ENCODE data around the gene ANKRD7. TPM values are rescaled to one million over a fixed set of nuclear protein-coding genes. Genes with fewer than 3 reads are reported as not detected.

Gene ANKRD7, protein sequence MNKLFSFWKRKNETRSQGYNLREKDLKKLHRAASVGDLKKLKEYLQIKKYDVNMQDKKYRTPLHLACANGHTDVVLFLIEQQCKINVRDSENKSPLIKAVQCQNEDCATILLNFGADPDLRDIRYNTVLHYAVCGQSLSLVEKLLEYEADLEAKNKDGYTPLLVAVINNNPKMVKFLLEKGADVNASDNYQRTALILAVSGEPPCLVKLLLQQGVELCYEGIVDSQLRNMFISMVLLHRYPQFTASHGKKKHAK
- 0.95 TPM for polyA plus RNA-seq (2013, experiment 1 of 2; ENCODE audit: insufficient read length)
- 2.1 TPM for polyA plus RNA-seq (2013, experiment 2 of 2; ENCODE audit: insufficient read length)

DNA sequence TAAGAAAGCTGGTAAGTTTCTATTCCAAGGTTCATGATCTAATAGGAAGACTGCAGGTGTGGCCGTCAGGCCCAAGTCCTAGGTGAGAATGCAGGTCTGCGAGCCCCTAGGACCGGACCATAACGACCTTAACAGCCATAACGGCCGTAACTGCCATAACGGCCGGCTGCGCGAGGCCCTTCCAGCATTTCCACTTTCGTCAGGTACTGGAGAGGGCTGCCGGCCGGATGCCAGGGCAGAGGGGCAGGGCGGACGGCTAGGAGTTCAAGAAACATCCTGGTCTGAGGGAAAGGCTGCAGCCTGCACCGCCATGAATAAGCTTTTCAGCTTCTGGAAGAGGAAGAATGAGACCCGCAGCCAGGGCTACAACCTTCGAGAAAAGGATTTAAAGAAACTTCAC, at the start of gene ANKRD7:
ANKRD7 (plus strand) TSS at position 184 of the 400 bp plus-strand sequence; CDS start at position 311, 127 bp downstream.
- DNase-seq = no peak

GRCh38 chr7:118175740-118176139, 48.8 kb upstream of the ANKRD7 start:
- DNase-seq = no peak

DNA sequence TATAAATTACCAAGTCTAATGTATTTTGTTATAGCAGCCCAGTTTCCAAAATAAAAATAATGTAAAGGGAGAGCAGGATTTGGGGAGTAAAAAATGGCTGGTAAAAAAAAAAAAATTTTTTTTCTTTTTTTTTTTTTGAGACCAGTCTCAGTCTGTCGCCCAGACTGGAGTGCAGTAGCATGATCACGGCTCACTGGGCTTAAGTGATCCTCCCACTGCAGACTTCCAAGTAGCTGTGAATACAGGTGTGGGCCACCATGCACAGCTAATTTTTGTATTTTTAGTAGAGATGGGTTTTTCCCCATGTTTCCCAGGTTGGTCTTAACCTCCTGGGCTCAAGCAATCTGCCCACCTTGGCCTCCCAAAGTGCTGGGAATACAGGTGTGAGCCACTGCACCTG, 45.3 kb upstream of the ANKRD7 start:
- no peak for DNase-seq

- no peak for DNase-seq
These were observed 41.7 kb upstream of the ANKRD7 start for GRCh38 chr7:118182593-118183427.

GRCh38 chr7:118183428-118183785, 41.1 kb upstream of the ANKRD7 start:
- DNase-seq = no peak

- peak; percentile 98 for DNase-seq
These were observed 40.5 kb upstream of the ANKRD7 start, which contains the start of gene LSM8 for GRCh38 chr7:118183786-118184564. LSM8 (plus strand) TSS chr7:118184164; CDS start chr7:118184224, 60 bp downstream.

DNA sequence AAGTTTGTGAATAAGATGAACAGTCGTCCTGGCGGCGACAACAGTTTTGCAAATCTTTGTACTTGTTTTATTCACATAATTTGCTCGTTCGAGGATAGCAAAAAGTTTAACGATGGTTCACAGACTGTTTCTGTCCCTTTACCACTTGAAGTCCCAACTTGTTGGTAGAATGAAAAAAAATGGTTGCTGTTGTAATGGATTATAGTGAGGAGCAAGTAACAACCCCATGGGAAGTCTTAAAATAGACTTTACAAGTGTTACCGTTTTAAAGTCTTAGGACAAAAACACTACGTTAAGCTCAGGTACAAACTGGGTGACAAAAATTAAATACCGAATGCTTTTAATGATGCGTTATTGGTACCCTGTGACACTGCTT, 40.0 kb upstream of the ANKRD7 start:
- no peak for DNase-seq

DNA sequence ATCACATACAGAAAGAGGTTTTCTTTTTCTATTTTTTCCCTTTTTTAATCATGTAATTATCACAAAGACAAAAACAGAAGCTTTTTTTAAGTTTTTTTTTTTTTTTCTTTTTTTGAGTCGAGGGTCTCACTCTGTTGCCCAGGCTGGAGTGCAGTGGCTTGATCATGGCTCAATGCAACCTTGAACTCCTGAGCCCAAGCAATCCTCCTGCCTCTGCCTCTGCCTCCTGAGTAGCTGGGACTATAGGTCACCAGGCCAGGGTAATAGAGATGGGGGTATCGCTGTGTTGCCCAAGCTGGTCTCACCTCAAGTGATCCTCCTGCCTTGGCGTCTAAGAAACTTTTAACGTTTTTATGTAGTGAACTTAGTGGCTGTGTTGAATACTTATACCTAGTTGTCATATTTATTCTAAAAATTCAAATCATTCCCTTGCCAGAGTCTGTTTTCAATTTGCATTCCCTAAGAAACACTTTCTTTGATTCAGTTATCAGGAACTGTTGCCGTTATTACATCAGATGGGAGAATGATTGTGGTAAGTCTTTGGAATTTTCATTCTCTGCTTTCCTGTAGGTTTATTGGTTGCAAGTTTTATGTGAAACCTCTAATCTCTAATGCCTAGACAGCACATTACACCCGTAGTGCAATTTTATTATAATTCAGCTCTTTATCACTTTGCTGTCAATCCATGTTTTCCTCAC, 39.2 kb upstream of the ANKRD7 start:
- DNase-seq = peak; percentile 89

GRCh38 chr7:118186501-118186900, 38.0 kb upstream of the ANKRD7 start:
- no peak for DNase-seq

DNA sequence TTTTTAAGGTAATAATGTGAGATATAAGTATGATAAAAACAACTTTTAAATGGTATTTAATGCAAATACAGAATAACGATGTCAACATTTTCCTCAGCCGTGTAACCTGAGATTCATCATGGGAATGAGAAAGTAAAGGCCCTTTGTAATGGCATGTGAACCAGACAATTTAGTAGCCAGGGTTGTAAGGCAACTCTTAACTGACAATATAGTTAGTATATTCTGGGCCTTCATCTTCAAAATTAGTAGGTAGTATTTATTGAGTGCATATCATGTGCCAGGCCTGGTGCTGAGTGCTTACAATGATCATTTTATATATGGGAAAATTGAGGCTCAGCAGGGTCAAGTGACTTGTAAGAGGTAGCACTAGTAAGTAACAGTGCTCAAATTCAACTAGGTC, 29.9 kb upstream of the ANKRD7 start:
- no peak for DNase-seq

DNA sequence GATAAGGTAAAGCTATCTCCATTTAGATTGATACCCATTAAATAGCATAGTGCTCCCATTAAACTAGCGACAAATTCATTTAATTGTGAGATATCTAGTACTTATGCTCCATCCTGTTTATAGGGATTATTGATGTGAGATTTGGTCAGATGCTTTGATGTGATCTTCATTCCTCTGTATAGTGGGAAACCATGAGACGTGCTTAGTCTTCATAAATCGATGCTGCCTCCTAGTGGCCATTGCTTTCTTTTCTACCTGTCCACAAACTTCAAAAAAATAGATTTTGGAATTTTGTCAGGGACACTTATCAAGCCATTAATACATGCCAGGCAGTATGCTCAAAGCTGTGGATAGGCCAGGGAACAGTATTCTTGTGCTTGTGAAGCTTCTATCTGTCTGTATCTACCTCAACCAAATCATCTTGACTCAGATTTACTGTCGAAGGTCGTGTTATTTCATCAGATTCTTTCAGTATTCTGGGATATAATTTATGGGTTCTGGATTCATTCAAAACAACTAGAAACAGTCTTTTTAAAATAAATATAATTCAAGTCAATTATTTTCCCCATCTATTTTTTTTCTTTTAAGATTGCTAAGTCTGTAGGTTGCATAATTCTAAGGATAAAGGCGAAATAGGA, 28.5 kb upstream of the ANKRD7 start:
- DNase-seq = peak; percentile 42

- no peak for DNase-seq
These were observed 22.4 kb upstream of the ANKRD7 start for GRCh38 chr7:118202061-118202460.

- DNase-seq = peak; percentile 88
These were observed 10.3 kb upstream of the ANKRD7 start for GRCh38 chr7:118214051-118214832.

- DNase-seq = no peak
These were observed 9.7 kb upstream of the ANKRD7 start for GRCh38 chr7:118214833-118215182.

GRCh38 chr7:118217210-118217619, 7.3 kb upstream of the ANKRD7 start:
- no peak for DNase-seq

DNA sequence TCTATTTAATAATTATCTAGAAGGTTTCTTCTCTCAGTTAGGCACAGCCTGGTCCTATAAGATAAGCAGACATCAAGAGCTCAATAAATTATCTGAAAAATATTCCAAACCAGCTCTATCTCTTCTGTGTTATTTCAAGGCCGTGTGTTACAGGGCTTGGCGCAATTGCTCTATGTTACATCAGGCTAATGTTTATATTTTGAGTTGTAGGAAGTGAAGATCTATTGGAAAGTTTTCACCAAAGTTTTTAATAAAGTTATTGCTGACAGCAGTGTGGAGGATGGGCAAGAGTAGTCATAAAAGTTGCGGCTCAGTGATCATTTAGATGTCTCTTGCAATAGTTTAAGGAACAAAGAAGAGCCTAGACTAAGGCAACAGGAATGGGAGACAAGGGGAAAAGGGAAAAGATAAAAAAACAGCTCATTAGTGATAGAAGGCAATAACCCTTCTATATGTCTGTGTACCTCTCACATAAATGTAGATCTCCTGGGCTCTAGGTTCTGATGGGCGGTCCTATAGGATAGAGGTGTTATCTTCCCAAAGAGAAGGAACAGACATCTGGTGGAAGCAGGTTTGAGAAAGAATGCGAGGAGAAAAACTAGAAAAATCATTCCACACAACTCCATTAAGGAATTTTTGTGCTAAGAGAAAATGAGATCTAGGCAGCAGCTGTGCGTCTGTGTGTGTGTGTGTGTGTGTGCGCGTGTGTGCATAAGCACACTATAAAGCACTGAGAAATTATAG, 5.9 kb upstream of the ANKRD7 start:
- peak; percentile 14 for DNase-seq

DNA sequence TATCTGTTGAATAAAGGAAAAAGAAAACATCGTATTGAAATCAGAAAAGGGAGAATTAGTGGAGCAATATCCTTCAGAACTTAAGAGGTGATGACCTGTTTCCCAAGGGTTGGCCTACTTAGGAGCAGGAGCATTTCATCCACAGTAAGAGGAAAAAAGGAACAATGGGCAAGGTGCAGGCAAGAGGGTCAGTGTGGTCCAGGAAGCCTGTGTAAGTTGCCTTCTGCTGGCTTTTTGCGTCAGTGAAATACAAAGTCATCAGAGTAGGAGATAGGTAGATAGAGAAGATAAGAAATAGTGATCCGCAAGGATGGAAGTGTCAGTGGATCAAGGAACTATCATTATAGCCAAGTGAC, 5.4 kb upstream of the ANKRD7 start:
- no peak for DNase-seq

- DNase-seq = no peak
These were observed 3.9 kb upstream of the ANKRD7 start for GRCh38 chr7:118220583-118220982.

- DNase-seq = no peak
These were observed 1.9 kb upstream of the ANKRD7 start for GRCh38 chr7:118222591-118222990.

GRCh38 chr7:118232837-118233236, 8.3 kb downstream of the ANKRD7 start:
- peak; percentile 63 for DNase-seq

DNA sequence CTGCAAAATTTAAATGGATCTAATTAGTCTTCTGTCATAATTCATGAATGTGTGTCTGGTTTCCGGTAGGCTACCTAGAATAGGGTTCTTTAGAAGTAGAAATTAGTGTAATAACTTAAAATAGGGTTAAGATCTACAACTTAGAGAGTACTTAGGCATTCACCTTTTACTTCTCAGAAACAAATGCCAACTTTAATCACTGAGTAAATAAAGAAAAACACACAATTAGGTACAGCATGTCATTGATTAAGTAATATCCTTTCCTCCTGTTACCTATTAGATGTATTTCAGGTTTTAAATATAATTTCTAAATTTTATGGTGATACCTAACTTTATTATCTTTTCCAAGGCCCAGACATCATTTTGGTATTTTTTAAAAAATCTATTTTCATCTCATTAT, 9.3 kb downstream of the ANKRD7 start:
- DNase-seq = no peak
